Measurements from ENCODE around the gene GABBR1.

DNA sequence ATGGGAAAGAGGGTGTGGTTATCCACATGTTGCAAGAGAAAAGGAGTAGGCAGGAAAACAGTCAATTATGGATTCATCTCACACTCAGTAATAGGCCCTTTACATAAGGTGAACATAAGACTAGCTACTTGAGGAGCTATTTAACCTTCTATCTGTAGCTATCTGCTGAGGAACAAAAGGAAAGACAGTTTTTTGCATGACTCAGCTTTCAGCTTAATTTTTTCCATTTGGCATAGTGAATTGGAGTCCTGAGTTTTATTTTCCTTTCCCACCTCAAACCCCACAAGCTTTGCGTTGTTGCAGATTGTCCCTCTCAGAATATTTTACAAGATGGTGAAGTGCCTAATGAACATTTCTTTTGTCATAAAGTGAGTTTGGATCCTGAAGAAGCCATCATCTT, 105.9 kb downstream of the GABBR1 start:
- no peak for TF ChIP-seq POLR2A (IDR thresholded peaks at IDR 0.05)
- TF ChIP-seq, protein P1, sequence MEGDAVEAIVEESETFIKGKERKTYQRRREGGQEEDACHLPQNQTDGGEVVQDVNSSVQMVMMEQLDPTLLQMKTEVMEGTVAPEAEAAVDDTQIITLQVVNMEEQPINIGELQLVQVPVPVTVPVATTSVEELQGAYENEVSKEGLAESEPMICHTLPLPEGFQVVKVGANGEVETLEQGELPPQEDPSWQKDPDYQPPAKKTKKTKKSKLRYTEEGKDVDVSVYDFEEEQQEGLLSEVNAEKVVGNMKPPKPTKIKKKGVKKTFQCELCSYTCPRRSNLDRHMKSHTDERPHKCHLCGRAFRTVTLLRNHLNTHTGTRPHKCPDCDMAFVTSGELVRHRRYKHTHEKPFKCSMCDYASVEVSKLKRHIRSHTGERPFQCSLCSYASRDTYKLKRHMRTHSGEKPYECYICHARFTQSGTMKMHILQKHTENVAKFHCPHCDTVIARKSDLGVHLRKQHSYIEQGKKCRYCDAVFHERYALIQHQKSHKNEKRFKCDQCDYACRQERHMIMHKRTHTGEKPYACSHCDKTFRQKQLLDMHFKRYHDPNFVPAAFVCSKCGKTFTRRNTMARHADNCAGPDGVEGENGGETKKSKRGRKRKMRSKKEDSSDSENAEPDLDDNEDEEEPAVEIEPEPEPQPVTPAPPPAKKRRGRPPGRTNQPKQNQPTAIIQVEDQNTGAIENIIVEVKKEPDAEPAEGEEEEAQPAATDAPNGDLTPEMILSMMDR (IDR thresholded peaks at IDR 0.05), result no peak
